ENCODE data around the gene GPR26. TPM values are rescaled to one million over a fixed set of nuclear protein-coding genes. Genes with fewer than 3 reads are reported as not detected.

Gene GPR26
- total and polyA plus RNA-seq, 11 donors, result not detected

DNA sequence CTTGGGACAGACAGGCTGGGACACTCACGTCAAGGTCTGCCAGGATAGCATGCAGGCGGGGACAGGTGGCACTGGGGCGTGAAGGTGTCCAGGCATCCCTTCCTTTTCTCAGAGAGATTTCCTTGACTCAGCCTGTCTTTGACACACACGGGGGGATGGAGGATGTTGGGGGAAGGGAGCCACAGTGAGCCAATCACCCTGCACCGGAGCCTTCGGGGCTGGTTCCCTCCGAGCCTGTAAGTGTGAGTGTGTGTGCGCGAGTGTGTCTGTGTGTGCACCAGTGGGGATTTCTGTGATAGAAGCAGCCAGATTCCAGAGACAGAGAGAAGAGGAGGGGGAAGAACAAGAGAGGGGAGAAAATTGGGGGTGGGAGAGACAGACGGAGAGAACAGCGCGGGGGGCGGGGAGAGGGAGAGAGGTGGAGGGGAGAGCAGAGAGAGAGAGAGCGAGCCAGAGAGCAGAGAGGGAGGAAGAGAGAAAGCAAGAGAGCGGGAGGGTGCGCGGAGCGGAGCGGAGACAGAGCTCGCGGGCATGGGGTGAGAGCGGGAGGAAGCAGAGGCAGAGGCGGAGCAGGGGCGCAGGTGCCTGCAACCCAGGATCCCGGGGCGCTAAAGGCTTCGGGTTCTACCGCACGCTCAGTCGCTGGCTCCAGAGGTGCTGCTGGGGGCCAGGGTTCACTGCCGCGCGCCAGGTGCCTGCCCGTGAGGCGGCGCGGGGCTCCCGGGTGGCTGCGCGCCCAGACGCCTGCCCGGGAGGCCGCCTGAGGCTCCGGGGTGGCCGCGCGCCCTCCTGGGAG lies 466 bp upstream of the GPR26 start:
- H3K4me1 ChIP-seq, result no peaks in the 10 kb centered on the region
- 6 to 11% (median 9%) methylated on average over 38 to 47 of the region's 47 CpGs for whole genome bisulfite sequencing, 4 donors
- H3K27ac ChIP-seq, result no peak overlapping the region
- H3K27me3 ChIP-seq, result peaks cover 9 to 67% (median 25%) of the 10 kb centered on the region in 9 donors
- no peak for ATAC-seq
- no peak overlapping the region for H3K4me3 ChIP-seq
- TF ChIP-seq CTCF (IDR thresholded peaks at IDR 0.05) (no peak), POLR2A (IDR thresholded peaks at IDR 0.05) (no peak)
- intact Hi-C loops (cut with DNase I), result no loop called here
- DNase-seq, result no peak
- no peaks in the 10 kb centered on the region for H3K36me3 ChIP-seq
- H3K9me3 ChIP-seq, result peaks cover 0 to 10% (median 0%) of the 10 kb centered on the region in 12 donors

- Histone ChIP-seq H3K27me3 (peaks cover 5 to 67% (median 18%) of the 10 kb centered on the region in 9 donors), H3K4me3 (no peak overlapping the region), H3K27ac (no peak overlapping the region), H3K4me1 (no peaks in the 10 kb centered on the region), H3K9me3 (no peaks in the 10 kb centered on the region), H3K36me3 (no peaks in the 10 kb centered on the region)
- ATAC-seq, result no peak
- DNase-seq, result no peak
- intact Hi-C loops (cut with DNase I), result no loop called here
- TF ChIP-seq POLR2A (IDR thresholded peaks at IDR 0.05), result no peak
- TF ChIP-seq CTCF (IDR thresholded peaks at IDR 0.05), result no peak
These were observed 3.7 kb downstream of the GPR26 start for GRCh38 chr10:123669886-123670285.

GRCh38 chr10:123673198-123673597 lies 7.0 kb downstream of the GPR26 start:
- no peak for TF ChIP-seq CTCF (IDR thresholded peaks at IDR 0.05)
- TF ChIP-seq POLR2A (IDR thresholded peaks at IDR 0.05), result no peak
- H3K9me3 ChIP-seq, result no peaks in the 10 kb centered on the region
- no peak for ATAC-seq
- no peak overlapping the region for H3K4me3 ChIP-seq
- no peaks in the 10 kb centered on the region for H3K36me3 ChIP-seq
- no peak overlapping the region for H3K27ac ChIP-seq
- no peak for DNase-seq
- peaks cover 0 to 41% (median 4%) of the 10 kb centered on the region in 9 donors for H3K27me3 ChIP-seq
- 71 to 90% (median 82%) methylated on average over 1 of the region's 1 CpG for WGBS, 4 donors
- no peaks in the 10 kb centered on the region for H3K4me1 ChIP-seq
- intact Hi-C loops (cut with DNase I), result no loop called here

GRCh38 chr10:123674741-123675140 lies 8.6 kb downstream of the GPR26 start:
- WGBS, 4 donors, result 74 to 80% (median 77%) methylated on average over 11 of the region's 11 CpGs
- H3K4me1 ChIP-seq, result no peaks in the 10 kb centered on the region
- TF ChIP-seq POLR2A (IDR thresholded peaks at IDR 0.05) (no peak), CTCF (IDR thresholded peaks at IDR 0.05) (no peak)
- H3K27ac ChIP-seq, result no peak overlapping the region
- no peak overlapping the region for H3K4me3 ChIP-seq
- intact Hi-C loops (cut with DNase I), result no loop called here
- ATAC-seq (no peak), DNase-seq (no peak)
- H3K9me3 ChIP-seq, result no peaks in the 10 kb centered on the region
- H3K27me3 ChIP-seq, result peaks cover 0 to 26% (median 0%) of the 10 kb centered on the region in 9 donors
- H3K36me3 ChIP-seq, result no peaks in the 10 kb centered on the region
